Measurements from ENCODE around the gene ZNF580.

The ZNF580 gene

GRCh38 chr19:55597501-55597921 is 43.3 kb upstream of the ZNF580 start:
- no peak for DNase-seq (ENCODE audit: low spot score)
- TF ChIP-seq CTCF (IDR thresholded peaks at IDR 0.05; ENCODE audit: extremely low read depth, missing control alignments) = no peak

- no peak for DNase-seq (ENCODE audit: low spot score)
- TF ChIP-seq CTCF (IDR thresholded peaks at IDR 0.05; ENCODE audit: extremely low read depth, missing control alignments) = no peak
Observed at GRCh38 chr19:55598034-55598433, 42.8 kb upstream of the ZNF580 start.

GRCh38 chr19:55598719-55599467 is 41.9 kb upstream of the ZNF580 start:
- no peak for TF ChIP-seq CTCF (IDR thresholded peaks at IDR 0.05; ENCODE audit: extremely low read depth, missing control alignments)
- DNase-seq (ENCODE audit: low spot score) = peak; percentile 91

GRCh38 chr19:55599468-55599841 is 41.3 kb upstream of the ZNF580 start, which contains the start of gene FIZ1:
Gene FIZ1, minus strand, starts transcription at chr19:55599517. Its CDS starts 1,652 bp downstream, at chr19:55597865.
- peak; percentile 91 for DNase-seq (ENCODE audit: low spot score)
- no peak for TF ChIP-seq CTCF (IDR thresholded peaks at IDR 0.05; ENCODE audit: extremely low read depth, missing control alignments)

GRCh38 chr19:55599842-55600661 is 40.8 kb upstream of the ZNF580 start, which contains the start of gene ZNF524:
Gene ZNF524, plus strand, starts transcription at chr19:55600288. Its CDS starts 1,825 bp downstream, at chr19:55602113.
- peak; percentile 94 for DNase-seq (ENCODE audit: low spot score)
- TF ChIP-seq CTCF (IDR thresholded peaks at IDR 0.05; ENCODE audit: extremely low read depth, missing control alignments) = no peak

- DNase-seq (ENCODE audit: low spot score) = no peak
- TF ChIP-seq CTCF (IDR thresholded peaks at IDR 0.05; ENCODE audit: extremely low read depth, missing control alignments) = no peak
Observed at GRCh38 chr19:55600662-55601028, 40.2 kb upstream of the ZNF580 start.

- TF ChIP-seq CTCF (IDR thresholded peaks at IDR 0.05; ENCODE audit: extremely low read depth, missing control alignments) = no peak
- DNase-seq (ENCODE audit: low spot score) = no peak
Observed at GRCh38 chr19:55601084-55601483, 39.7 kb upstream of the ZNF580 start.
